SIG-M5 (cell line): Measurements from ENCODE around the gene MKRN2.

Experiments
- DNase-seq: peaks from one replicate; lab custom pipeline; 2025; lab: John Stamatoyannopoulos, UW

The MKRN2 gene

DNA sequence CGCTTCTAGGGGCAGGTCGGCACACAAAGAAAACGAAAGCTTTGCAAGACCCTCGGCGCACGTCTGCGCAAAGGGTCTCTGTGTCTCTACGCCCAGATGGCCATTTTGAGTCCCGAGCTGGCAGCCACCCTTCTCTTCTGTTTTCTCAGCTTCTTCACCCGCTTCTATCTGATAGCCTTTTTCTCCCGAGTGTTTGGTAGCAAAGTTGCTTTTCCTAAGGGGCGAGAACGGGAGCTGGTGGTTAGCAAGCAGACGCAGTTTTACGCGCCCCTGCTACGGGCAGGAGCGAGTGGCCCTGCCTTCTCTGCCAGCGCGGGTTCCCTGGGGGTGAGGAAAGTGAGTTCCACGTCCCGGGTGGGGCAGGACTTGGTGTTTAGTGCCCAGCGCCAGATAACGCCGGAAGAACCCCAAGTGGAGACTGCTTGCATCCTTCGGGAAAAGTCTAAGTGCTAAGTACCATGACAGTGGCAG lies 2.9 kb upstream of the MKRN2 start:
- DNase-seq: no peak

DNA sequence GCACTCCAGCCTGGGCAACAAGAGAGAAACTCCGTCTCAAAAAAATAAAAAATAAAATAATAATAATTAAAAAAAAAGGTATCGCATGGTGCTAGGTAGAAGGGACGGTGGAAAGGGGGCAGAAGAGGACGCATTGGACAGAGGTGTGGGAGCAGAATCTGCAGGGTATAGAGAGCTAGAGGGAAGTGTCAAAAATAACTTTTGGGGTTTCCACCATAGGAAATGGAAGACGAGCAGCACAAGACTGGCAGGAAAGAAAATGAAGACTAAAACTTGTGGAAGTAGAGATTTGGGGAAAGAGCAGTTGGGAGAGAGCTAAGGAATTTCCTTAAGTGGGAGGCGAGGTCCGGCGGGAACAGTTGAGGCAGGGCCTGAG lies 585 bp upstream of the MKRN2 start:
- DNase-seq: no peak

DNA sequence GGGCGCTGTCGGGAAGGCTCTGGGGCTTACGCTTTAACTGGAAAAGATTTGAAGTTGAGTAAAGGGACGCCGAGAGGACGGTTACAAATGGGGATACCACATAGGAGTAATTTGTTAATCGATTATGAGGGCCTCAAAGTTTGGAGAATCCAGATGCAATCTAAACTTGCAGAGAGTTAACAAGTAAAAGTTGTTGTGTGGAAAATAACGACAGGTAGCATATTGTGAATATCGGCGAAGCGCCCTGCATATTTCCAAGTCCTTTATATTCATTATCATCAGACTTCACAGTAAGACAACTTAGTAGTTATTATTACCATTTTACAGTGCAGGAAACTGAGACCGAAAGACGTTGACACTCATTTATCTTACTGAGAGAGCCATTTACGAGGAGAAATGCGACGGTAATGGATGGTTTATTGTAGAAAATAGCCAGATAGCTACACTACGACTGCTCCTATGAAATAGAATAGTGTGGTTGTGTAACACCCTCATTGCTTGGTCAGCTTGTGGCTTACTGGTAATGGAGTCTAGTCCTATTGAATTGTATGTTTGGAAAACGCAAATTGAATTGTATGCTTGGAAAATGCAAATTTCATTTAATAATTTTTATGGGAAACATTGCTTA lies 700 bp downstream of the MKRN2 start:
- DNase-seq: no peak

DNA sequence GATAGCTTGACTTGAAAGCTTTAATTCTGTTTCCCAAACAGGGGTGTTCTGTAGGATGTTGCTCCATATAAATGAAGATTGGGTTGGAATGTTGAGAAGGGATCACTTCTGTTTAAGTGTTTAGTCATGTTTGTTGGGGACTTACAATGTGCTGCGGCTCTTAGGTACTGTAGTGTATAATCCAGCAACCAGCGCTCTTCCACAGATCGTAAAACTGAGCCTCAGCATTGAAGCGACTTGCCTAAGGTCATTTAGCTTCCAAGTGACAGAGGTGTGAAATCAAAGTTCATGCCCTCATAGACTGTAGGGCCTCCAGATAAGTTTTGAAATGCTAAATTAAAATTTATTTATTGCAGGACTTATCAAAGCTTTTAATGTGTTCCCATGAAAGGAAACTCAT lies 1.8 kb downstream of the MKRN2 start:
- DNase-seq: no peak

DNA sequence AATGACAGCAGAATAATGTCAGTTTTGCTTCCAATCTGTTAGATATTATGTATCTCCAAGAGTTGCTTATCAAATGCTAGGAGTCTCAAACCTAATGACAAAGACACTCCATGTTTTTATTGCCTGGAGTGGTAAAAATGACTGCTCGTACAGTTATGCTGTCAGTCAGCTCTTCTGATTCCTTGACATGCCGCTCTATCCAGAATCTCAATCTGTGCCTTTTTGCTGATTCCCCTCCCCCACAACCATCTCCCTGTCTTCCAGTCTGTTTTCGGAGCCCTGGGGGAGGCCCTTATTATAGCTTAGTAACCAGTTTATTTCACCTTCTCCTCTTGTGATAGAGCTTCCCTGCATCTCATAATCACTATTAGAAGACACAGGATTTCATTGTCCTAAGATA lies 2.6 kb downstream of the MKRN2 start:
- no peak for DNase-seq

DNA sequence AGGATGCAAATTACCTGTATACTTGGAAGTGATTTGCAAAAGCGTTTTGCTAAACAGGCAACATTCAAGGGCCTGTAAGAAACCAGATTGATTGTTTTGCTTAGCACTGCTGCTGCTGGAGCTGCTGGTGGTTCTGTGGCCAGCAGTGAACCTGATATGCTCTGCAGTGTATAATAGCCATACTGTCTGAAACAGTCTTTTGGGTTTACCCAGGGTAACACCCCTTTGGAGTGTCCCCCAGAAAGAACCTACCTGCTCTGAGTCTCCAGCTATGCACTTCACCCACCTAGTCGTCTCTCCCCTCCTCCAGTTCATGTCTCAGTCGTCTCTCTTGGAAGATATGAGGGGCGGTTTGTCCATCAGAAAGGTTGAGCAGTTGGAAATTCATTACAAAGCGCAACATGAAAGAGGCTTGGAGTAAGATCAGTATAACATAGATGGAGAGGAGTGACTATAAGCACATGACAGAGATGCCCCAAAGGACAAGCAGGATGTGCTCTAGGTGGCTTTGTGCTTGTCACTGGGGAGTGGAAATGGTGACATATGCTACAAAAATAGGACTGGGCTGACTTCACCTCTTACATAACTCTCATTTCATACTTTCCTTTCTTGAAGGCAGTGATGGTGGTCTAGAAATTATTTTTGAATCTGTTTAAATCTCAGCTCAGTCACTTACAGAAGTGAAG lies 3.8 kb downstream of the MKRN2 start:
- peak; percentile 48 for DNase-seq

DNA sequence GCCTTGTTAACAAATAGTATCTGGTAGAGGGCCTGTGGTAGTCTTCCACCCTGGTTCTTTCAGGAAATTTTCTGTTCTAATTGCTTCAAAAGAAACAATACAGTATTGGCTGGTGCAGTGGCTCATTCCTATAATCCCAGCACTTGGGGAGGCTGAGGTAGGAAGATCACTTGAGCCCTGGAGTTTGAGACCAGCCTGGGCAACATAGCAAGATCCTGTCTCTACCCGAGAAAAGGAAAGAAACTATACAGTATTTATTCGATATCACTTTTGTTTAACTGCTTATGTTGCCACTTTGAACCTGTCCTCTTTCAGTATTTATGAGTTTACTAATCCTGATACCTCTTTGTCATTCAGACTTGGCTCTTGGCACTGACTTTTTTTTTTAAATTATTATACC lies 4.5 kb downstream of the MKRN2 start:
- no peak for DNase-seq

DNA sequence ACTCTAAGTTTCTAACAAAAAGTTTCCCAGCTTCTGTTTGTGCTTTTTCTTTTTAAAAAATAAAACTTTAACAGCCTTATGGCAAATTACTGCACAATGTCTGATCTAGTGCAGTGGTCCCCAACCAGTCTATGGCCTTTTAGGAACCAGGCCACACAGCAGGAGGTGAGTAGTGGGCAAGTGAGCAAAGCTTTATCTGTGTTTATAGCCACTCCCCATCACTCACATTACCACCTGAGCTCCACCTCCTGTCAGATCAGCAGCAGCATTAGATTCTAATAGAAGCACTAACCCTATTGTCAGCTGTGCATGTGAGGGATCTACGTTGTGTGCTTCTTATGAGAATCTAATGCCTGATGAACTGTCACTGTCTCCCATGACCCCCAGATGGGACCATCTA lies 5.6 kb downstream of the MKRN2 start:
- no peak for DNase-seq

DNA sequence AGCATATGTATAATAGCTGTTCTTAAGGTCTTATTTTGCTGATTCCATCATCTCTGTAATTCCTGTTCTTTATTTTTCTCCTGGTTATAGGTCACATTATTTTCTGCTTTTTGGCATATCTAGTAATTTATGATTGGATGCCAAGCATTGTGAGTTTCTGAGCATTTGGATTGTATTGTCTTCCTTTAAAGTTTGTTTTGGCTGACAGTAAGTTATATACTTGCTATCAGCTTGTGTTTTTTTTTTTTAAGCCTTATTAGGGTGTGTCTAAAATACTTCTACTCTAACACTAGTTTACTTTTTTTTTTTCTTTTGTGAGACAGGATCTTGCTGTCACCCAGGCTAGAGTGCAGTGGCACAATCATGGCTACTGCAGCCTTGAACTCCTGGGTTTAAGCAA lies 10.1 kb downstream of the MKRN2 start:
- DNase-seq: no peak

DNA sequence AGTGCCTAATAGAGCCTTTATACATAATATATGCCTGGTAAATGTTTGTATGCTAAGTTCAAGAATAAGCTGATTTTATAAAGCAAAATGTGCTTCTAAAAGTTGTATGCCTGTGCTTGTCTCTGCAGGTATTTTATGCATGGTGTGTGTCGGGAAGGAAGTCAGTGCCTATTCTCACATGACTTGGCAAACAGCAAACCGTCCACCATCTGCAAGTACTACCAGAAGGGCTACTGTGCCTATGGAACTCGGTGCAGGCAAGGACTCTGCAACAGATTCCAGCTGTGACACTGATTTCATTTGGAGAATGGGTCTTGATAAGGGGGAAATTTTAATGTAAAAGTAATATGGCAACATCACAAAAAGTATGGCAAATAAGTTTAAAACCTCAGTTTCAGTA lies 11.9 kb downstream of the MKRN2 start:
- DNase-seq: no peak

DNA sequence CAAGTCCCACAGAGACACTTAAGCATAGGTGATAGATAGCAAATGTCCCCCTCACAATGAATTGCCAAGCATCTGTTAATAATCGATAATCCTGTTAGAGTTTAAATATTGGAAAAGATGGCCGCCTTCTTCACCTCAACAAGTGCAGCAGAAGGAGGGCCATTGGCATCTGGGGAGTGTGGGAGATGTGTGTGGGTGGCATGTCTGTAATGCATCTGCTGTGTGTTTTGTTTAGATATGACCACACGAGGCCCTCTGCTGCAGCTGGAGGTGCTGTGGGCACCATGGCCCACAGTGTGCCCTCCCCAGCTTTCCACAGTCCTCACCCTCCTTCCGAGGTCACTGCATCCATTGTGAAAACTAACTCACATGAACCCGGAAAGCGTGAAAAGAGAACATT lies 12.9 kb downstream of the MKRN2 start:
- DNase-seq: no peak

DNA sequence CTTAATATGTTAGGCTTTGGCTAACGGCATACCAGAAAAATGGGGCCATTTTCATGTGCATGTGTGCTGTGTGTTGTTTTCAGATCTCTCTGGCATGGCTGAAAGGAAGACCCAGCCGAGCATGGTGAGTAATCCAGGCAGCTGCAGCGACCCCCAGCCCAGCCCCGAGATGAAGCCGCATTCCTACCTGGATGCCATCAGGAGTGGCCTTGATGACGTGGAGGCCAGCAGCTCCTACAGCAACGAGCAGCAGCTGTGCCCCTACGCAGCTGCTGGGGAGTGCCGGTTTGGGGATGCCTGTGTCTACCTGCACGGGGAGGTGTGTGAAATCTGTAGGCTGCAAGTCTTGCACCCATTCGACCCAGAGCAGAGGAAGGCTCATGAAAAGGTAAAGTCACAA lies 15.1 kb downstream of the MKRN2 start:
- no peak for DNase-seq

DNA sequence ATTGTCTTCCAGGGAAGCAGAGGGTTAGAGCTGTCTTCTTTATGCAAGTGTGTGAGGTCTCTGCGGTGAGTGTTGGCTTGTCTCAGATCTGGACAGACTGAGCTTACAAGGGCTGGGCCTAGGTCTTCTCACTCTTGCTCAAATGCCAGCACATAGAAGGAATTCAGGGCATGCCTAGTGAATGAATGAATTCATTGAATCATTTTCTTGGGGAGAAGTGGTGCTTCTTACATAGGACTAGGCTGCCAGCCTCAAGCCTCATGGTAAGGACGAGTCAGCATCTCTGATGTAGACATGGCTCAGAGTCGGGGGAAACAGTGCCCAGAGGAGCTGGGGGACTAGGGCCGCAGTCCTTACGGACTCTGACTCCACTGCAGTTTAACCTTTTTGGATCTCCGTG lies 17.2 kb downstream of the MKRN2 start:
- no peak for DNase-seq

DNA sequence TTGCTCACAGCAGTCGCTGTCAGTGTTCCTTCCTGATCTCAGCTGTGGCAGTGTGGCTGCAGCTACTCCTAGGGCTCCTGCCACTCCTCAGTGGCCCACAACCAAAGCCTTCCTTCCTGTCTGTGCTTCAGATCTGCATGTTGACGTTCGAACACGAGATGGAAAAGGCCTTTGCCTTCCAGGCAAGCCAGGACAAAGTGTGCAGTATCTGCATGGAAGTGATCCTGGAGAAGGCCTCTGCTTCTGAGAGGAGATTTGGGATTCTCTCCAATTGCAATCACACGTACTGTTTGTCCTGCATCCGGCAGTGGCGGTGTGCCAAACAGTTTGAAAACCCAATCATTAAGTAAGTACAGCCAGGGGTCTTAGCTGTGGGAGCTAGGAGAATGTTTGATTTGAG lies 17.8 kb downstream of the MKRN2 start:
- no peak for DNase-seq

DNA sequence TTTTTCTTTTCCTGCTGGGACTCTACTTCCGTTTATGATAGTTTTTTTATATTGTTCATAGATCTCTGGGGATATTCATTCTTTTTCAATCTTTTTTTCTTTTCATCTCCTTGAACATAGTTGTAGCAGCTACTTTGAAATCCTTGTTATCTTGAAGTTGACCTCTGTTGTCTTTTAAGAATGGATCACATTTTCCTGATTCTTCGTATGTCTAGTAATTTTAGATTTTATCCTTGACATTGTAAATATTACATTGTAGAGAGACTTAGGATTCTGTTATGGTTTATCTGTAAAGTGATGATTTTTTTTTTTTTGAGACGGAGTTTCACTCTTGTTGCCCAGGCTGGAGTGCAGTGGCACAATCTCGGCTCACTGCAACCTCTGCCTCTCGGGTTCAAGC lies 20.5 kb downstream of the MKRN2 start:
- no peak for DNase-seq

DNA sequence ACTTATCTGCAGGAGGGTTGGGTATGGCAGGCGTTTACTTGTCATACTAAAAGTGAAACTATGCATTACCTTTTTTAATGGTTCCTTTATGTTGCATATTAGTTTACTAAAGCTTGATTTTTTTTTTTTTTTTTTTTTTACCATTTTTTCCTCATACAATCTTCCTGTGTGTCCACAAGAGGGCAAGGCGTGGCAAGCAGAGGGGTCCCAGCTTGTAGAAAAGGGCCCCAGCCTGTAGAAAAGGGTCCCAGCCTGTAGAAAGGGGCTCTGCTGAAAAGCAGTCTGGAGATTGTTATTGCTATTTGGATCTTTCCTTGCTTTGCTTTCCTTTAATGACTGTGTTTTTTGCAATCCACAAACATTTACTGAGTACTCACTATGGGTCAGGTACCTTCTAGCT lies 21.9 kb downstream of the MKRN2 start:
- no peak for DNase-seq

DNA sequence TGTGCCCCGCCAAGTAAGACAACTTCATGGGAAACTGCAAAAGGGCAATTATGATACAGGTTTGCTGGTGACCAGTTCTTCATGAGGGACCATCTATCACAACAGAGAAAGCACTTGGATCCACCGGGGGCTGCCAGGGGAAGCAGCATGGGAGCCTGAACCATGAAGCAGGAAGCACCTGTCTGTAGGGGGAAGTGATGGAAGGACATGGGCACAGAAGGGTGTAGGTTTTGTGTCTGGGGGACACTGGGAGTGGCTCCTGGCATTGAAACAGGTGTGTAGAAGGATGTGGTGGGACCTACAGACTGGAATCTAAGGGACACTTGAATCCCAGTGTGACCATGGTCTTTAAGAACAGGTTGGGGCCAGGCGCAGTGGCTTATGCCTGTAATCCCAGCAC lies 22.6 kb downstream of the MKRN2 start:
- DNase-seq: no peak

DNA sequence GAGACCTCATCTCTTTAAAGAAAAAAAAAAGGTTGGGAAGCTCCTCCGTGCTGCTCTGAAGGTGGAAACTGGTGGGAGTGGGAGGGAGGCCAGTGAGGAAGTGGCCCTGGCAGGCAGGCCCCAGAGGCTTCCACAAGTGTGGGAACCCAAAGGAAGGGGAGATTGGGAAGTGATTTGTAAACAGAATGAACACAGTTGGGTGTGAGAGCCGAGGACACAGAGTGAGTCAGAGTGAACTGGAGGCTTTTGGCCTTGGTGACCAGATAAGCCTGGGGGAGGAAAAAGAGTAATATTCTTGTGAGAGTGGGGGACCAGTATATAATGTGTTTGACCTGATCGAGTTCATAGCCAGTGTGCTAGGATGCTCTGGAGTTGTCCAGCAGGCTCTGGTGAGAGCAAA lies 23.0 kb downstream of the MKRN2 start:
- no peak for DNase-seq

DNA sequence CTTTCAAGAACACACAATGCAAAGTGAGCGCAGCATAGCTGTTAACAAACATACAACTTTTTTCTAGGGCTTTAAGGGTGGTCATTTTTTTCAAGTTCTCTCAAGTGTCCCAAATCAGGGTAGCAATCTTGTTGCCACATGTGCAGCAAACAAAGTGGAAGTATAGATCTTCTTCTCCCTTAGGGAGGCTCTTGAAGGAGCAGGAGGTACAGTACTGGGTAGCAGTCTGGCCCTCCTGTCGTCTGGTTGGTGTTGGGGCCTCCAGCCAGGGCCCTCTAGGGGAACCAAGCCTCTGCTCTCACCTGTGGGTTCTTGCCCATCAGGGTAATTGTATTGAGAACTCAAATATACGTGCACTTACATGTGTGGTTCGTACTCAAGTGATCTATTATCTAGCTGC lies 25.8 kb downstream of the MKRN2 start:
- no peak for DNase-seq

DNA sequence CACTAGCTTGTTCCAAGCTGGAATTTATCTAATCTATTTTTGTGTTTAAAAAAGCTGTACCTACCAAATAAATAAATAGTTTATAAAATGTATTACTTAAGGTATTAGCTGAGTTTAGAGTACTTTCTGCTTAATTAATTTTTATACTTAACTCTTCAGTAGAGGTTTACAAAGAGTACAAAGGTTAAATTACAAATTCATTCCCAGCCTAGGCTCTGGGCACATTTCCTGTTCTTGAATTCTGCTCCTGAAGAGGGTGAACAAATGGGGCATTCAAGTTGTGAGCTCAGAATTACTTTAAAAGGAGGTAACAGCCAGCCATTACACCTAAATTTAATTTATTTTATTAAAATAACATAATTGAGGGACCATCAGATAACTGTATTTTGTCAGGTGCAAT lies 26.4 kb downstream of the MKRN2 start:
- DNase-seq: no peak

DNA sequence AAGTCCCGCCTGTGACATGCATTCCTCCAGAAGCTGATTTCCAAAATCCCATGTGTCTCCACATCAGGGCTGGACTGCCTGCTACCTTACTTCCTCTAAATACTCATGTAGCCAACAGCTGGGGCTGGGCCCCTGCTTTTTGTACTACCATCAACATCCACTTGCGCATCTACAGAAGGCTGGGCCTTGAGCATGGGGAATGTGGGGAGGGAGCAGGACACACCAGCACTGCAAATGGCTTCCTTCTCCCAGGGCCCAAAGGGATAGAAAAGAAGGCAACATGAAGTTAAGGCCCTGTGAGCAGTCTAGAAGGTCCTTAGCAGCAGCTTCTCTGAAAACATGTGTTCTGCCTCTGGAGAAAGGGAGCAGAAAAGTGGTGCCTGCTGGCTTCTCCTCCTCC lies 27.2 kb downstream of the MKRN2 start:
- no peak for DNase-seq

DNA sequence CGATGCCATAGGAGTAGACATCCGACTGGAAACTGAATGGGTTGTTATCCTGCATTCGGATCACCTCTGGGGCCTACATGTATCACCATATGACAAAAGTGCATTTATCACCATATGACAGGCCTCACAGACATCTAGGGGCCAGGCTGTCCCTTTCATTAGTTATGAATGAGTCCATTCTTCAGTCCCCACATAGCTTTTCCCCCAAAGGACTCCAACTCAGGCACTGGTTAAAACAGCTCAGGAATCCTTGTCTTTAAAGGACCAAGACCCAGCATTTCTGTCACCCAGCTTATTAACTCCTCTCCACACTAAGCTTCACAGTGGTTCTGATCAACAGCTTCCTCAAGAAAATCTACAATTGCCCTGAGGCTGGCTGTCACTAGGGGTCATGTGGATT lies 28.3 kb downstream of the MKRN2 start:
- DNase-seq: no peak

DNA sequence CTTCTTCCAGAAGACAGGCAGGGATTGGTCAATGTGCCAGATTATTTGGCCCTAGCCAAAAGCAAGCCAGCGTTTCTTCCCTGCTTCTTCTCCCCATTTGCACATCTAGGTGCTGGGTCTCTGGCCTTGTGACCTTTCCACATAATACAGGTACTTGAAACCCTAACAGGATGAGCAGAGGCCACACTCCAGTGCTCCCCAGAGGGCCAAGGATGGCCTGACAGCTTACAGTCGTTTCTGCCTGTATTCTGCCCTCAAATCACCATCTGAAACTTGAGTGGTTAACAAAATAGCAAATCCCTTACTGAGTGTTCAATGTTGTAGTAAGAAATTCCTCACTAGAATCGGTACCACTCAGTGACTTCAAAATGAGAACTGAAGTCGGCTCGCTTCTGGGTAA lies 29.1 kb downstream of the MKRN2 start:
- no peak for DNase-seq

DNA sequence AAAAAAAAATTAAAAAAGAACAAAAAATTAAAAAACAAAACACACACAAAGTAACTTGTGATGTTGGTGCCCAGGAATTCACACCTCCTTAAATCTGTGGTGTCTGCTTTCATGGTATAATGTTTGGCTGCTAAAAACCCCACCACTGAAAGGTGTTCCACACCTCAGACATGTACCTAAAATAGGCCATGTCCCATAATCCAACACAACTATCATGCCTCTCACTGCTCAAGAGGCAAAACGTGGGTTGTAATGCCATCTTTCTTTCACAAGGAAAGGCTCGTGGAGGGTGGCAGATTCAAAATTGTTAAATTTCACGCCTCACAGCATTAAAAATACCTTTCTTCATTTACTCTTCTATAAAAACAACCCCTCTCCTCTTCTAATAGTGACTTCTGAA lies 29.5 kb downstream of the MKRN2 start:
- no peak for DNase-seq
